Measurements from ENCODE around the gene MOCS3.

- no peak for TF ChIP-seq EZH2 (IDR thresholded peaks at IDR 0.05)
- TF ChIP-seq EZH2phosphoT487 (IDR thresholded peaks at IDR 0.05): no peak
Observed at GRCh38 chr20:51012357-51012756, 53.7 kb downstream of the MOCS3 start.

Data from neural progenitor cell (in vitro differentiated cells).